GM23338 (cell line): ENCODE data around the gene WDR93. TPM values are rescaled to one million over a fixed set of nuclear protein-coding genes. Genes with fewer than 3 reads are reported as not detected.

Experiments
- ATAC-seq: fragments of 200-7000 bp; cut with Tn5 transposase; 3 replicates; pipeline ENCODE4 v1.9.1; 2020
- DNase-seq: peaks from one replicate; pipeline ENCODE4 v3.0.0-alpha.2; 2015; ENCODE audit warnings: low spot score
- H2AFZ ChIP-seq: fragments of 200-600 bp; sonication (generic); 2 replicates; pipeline ENCODE4 v1.8.0; 2016; ENCODE audit warnings: antibody characterized with exemption, mild to moderate bottlenecking, moderate library complexity
- H3F3A ChIP-seq: fragments of 200-600 bp; sonication (generic); replicated peaks from 2 replicates; pipeline ENCODE4 v1.8.0; 2017; ENCODE audit warnings: antibody characterized with exemption, mixed run types, low read depth
- H3K27ac ChIP-seq: fragments of 200-600 bp; sonication (generic); 2 replicates; pipeline ENCODE4 v1.6.1; 2016; ENCODE audit warnings: low read depth
- H3K27me3 ChIP-seq: fragments of 200-600 bp; sonication (generic); 2 replicates; pipeline ENCODE4 v1.8.0; 2016; ENCODE audit warnings: mild to moderate bottlenecking, mixed run types, moderate library complexity; ENCODE audit not compliant: insufficient read depth
- H3K36me3 ChIP-seq: fragments of 200-600 bp; sonication (generic); 2 replicates; pipeline ENCODE4 v1.8.0; 2016; ENCODE audit warnings: mild to moderate bottlenecking; ENCODE audit not compliant: insufficient read depth
- H3K4me1 ChIP-seq: fragments of 200-600 bp; sonication (generic); 2 replicates; pipeline ENCODE4 v1.8.0; 2016; ENCODE audit warnings: mild to moderate bottlenecking, moderate library complexity; ENCODE audit not compliant: insufficient read depth
- H3K4me2 ChIP-seq: fragments of 200-600 bp; sonication (generic); 2 replicates; pipeline ENCODE4 v1.7.1; 2017; ENCODE audit warnings: mixed run types
- H3K4me3 ChIP-seq: fragments of 200-600 bp; sonication (generic); 2 replicates; pipeline ENCODE4 v1.6.1; 2016; ENCODE audit warnings: mixed run types
- H3K79me2 ChIP-seq: fragments of 200-600 bp; sonication (generic); replicated peaks from 2 replicates; pipeline ENCODE4 v1.8.0; 2017; ENCODE audit warnings: mild to moderate bottlenecking; ENCODE audit not compliant: insufficient read depth
- H3K9me2 ChIP-seq: fragments of 200-600 bp; sonication (generic); 2 replicates; pipeline ENCODE4 v1.8.0; 2017; ENCODE audit not compliant: insufficient read depth
- H4K20me1 ChIP-seq: fragments of 200-600 bp; sonication (generic); replicated peaks from 2 replicates; pipeline ENCODE4 v1.8.0; 2017; ENCODE audit warnings: mild to moderate bottlenecking; ENCODE audit not compliant: insufficient read depth
- H3K27ac Mint-ChIP-seq: 2 replicates; pipeline ENCODE4 v1.8.0; 2020; ENCODE audit warnings: inconsistent platforms, mild to moderate bottlenecking, moderate library complexity, mixed read lengths
- H3K27me3 Mint-ChIP-seq: 3 replicates; pipeline ENCODE4 v1.8.0; 2022; ENCODE audit warnings: low read depth, mild to moderate bottlenecking, moderate library complexity, mixed read lengths, inconsistent platforms; ENCODE audit not compliant: insufficient read depth, poor library complexity
- H3K36me3 Mint-ChIP-seq: 3 replicates; pipeline ENCODE4 v1.8.0; 2021; ENCODE audit warnings: low read depth, mild to moderate bottlenecking, inconsistent platforms, moderate library complexity, mixed read lengths
- H3K4me1 Mint-ChIP-seq: 3 replicates; pipeline ENCODE4 v1.8.0; 2020; ENCODE audit warnings: mild to moderate bottlenecking, inconsistent platforms, mixed read lengths
- H3K4me3 Mint-ChIP-seq: 3 replicates; pipeline ENCODE4 v1.8.0; 2021; ENCODE audit warnings: moderate library complexity, mild to moderate bottlenecking, inconsistent platforms, mixed read lengths
- H3K9me3 Mint-ChIP-seq: 3 replicates; pipeline ENCODE4 v1.8.0; 2020; ENCODE audit warnings: moderate library complexity, mild to moderate bottlenecking, inconsistent platforms, mixed read lengths
- CREB1 ChIP-seq: fragments of 250-450 bp; sonication (Bioruptor Pico); IDR thresholded peaks from 2 replicates; pipeline ENCODE4 v1.5.0; 2020; ENCODE audit warnings: low read depth, mild to moderate bottlenecking, moderate library complexity
- CTCF ChIP-seq, 2 experiments: fragments of 200-600 bp in 1 of 2; sonication (generic) in 1 of 2; conservative IDR thresholded peaks; 2 replicates each; pipeline versions ENCODE4 v1.5.1 to v1.6.1; 2016 to 2017; ENCODE audit warnings: antibody characterized with exemption in 2 of 2, low read depth in 2 of 2, mild to moderate bottlenecking in 2 of 2, moderate library complexity in 1 of 2
- EZH2 ChIP-seq: fragments of 200-600 bp; sonication (generic); IDR thresholded peaks from one replicate; pipeline ENCODE4 v1.8.0; 2017; ENCODE audit warnings: antibody characterized with exemption, mild to moderate bottlenecking, low read depth; ENCODE audit not compliant: unreplicated experiment
- EZH2phosphoT487 ChIP-seq: fragments of 200-600 bp; sonication (generic); IDR thresholded peaks from one replicate; pipeline ENCODE4 v1.8.1; 2018; ENCODE audit warnings: antibody characterized with exemption; ENCODE audit not compliant: unreplicated experiment
- JUNB ChIP-seq: IDR thresholded peaks from one replicate; pipeline ENCODE4 v1.6.1; 2016; ENCODE audit warnings: antibody characterized with exemption; ENCODE audit not compliant: unreplicated experiment
- NANOG ChIP-seq: IDR thresholded peaks from 2 replicates; pipeline ENCODE4 v1.6.1; 2016; ENCODE audit warnings: antibody characterized with exemption, borderline replicate concordance
- POLR2AphosphoS5 ChIP-seq: IDR thresholded peaks from 2 replicates; pipeline ENCODE4 v1.6.1; 2016; ENCODE audit warnings: antibody characterized with exemption, low read depth
- STAT1 ChIP-seq: IDR thresholded peaks from one replicate; pipeline ENCODE4 v1.6.1; 2016; ENCODE audit warnings: antibody characterized with exemption; ENCODE audit not compliant: unreplicated experiment
- ZNF114 ChIP-seq: fragments of 250-450 bp; sonication (Bioruptor Pico); IDR thresholded peaks from 2 replicates; pipeline ENCODE4 v1.5.0; 2020; ENCODE audit warnings: mild to moderate bottlenecking, moderate library complexity
- ZNF331 ChIP-seq: fragments of 250-450 bp; sonication (Bioruptor Pico); IDR thresholded peaks from 2 replicates; pipeline ENCODE4 v1.5.0; 2020; ENCODE audit warnings: low read depth, mild to moderate bottlenecking, moderate library complexity
- polyA plus RNA-seq: library from polyadenylated mRNA; unstranded; fragments of >200 nt; fragmentation: Nextera tagmentation; extraction: Ambion mirVana; gene quantifications from 2 replicates; pipeline ENCODE4 v1.2.1, GENCODE V29; 2016
- total RNA-seq: library from RNA; depleted of rRNA; stranded (reverse); fragments of >200 nt; shearing (Covaris generic); gene quantifications from 2 replicates; pipeline ENCODE4 v1.2.3, GENCODE V29; 2014
- TF ChIP-seq, protein P1 (sequence below): fragments of 250-450 bp; sonication (Bioruptor Pico); IDR thresholded peaks from 2 replicates; pipeline ENCODE4 v1.5.0; 2020; ENCODE audit warnings: mild to moderate bottlenecking, moderate library complexity
- TF ChIP-seq, protein P2 (sequence below): IDR thresholded peaks from one replicate; pipeline ENCODE4 v1.6.1; 2018; ENCODE audit warnings: antibody characterized with exemption; ENCODE audit not compliant: unreplicated experiment
- TF ChIP-seq, protein P3 (sequence below): IDR thresholded peaks from 2 replicates; pipeline ENCODE4 v1.6.1; 2016; ENCODE audit warnings: antibody characterized with exemption

The WDR93 gene
- total and polyA plus RNA-seq, 2 experiments from 2014 or later = 0.14 TPM; not detected in 1

GRCh38 chr15:89753855-89754254 lies 63.2 kb downstream of the WDR93 start:
- no peaks in the 10 kb centered on the region for H3K36me3 Mint-ChIP-seq
- ATAC-seq (no peak), DNase-seq (no peak)
- Histone ChIP-seq H3K27ac (no peak overlapping the region), H3K27me3 (peaks cover 49% of the 10 kb centered on the region), H3K4me3 (no peak overlapping the region), H3F3A (0 out of 2 replicates have a peak, but pooled peaks cover 4% of the 10 kb centered on the region), H4K20me1 (0 out of 2 replicates have a peak, but pooled peaks cover 3% of the 10 kb centered on the region), H3K79me2 (no peaks in the 10 kb centered on the region), H2AFZ (no peak overlapping the region), H3K9me2 (no peaks in the 10 kb centered on the region), H3K4me1 (peaks cover 12% of the 10 kb centered on the region; the same call in 1 of the 2 replicates), H3K4me2 (no peak overlapping the region), H3K36me3 (no peaks in the 10 kb centered on the region; the same call in 1 of the 2 replicates)
- no peak overlapping the region for H3K4me3 Mint-ChIP-seq
- no peaks in the 10 kb centered on the region for H3K9me3 Mint-ChIP-seq
- H3K4me1 Mint-ChIP-seq = peaks cover 12% of the 10 kb centered on the region
- H3K27ac Mint-ChIP-seq = no peak overlapping the region
- TF ChIP-seq, protein P1, sequence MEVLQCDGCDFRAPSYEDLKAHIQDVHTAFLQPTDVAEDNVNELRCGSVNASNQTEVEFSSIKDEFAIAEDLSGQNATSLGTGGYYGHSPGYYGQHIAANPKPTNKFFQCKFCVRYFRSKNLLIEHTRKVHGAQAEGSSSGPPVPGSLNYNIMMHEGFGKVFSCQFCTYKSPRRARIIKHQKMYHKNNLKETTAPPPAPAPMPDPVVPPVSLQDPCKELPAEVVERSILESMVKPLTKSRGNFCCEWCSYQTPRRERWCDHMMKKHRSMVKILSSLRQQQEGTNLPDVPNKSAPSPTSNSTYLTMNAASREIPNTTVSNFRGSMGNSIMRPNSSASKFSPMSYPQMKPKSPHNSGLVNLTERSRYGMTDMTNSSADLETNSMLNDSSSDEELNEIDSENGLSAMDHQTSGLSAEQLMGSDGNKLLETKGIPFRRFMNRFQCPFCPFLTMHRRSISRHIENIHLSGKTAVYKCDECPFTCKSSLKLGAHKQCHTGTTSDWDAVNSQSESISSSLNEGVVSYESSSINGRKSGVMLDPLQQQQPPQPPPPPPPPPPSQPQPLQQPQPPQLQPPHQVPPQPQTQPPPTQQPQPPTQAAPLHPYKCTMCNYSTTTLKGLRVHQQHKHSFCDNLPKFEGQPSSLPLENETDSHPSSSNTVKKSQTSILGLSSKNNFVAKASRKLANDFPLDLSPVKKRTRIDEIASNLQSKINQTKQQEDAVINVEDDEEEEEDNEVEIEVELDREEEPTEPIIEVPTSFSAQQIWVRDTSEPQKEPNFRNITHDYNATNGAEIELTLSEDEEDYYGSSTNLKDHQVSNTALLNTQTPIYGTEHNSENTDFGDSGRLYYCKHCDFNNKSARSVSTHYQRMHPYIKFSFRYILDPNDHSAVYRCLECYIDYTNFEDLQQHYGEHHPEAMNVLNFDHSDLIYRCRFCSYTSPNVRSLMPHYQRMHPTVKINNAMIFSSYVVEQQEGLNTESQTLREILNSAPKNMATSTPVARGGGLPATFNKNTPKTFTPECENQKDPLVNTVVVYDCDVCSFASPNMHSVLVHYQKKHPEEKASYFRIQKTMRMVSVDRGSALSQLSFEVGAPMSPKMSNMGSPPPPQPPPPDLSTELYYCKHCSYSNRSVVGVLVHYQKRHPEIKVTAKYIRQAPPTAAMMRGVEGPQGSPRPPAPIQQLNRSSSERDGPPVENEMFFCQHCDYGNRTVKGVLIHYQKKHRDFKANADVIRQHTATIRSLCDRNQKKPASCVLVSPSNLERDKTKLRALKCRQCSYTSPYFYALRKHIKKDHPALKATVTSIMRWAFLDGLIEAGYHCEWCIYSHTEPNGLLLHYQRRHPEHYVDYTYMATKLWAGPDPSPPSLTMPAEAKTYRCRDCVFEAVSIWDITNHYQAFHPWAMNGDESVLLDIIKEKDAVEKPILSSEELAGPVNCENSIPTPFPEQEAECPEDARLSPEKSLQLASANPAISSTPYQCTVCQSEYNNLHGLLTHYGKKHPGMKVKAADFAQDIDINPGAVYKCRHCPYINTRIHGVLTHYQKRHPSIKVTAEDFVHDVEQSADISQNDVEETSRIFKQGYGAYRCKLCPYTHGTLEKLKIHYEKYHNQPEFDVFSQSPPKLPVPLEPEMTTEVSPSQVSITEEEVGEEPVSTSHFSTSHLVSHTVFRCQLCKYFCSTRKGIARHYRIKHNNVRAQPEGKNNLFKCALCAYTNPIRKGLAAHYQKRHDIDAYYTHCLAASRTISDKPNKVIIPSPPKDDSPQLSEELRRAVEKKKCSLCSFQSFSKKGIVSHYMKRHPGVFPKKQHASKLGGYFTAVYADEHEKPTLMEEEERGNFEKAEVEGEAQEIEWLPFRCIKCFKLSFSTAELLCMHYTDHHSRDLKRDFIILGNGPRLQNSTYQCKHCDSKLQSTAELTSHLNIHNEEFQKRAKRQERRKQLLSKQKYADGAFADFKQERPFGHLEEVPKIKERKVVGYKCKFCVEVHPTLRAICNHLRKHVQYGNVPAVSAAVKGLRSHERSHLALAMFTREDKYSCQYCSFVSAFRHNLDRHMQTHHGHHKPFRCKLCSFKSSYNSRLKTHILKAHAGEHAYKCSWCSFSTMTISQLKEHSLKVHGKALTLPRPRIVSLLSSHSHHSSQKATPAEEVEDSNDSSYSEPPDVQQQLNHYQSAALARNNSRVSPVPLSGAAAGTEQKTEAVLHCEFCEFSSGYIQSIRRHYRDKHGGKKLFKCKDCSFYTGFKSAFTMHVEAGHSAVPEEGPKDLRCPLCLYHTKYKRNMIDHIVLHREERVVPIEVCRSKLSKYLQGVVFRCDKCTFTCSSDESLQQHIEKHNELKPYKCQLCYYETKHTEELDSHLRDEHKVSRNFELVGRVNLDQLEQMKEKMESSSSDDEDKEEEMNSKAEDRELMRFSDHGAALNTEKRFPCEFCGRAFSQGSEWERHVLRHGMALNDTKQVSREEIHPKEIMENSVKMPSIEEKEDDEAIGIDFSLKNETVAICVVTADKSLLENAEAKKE = no peak
- TF ChIP-seq CTCF (conservative IDR thresholded peaks at IDR 0.05; ENCODE audit: low read depth in 2 of 2) (no peak), STAT1 (no peak), EZH2phosphoT487 (no peak), EZH2 (no peak), JUNB (no peak), ZNF114 (CRISPR knock-in tag) (no peak), CREB1 (no peak), ZNF331 (CRISPR knock-in tag) (no peak), POLR2AphosphoS5 (no peak), NANOG (no peak)
- TF ChIP-seq, protein P2, sequence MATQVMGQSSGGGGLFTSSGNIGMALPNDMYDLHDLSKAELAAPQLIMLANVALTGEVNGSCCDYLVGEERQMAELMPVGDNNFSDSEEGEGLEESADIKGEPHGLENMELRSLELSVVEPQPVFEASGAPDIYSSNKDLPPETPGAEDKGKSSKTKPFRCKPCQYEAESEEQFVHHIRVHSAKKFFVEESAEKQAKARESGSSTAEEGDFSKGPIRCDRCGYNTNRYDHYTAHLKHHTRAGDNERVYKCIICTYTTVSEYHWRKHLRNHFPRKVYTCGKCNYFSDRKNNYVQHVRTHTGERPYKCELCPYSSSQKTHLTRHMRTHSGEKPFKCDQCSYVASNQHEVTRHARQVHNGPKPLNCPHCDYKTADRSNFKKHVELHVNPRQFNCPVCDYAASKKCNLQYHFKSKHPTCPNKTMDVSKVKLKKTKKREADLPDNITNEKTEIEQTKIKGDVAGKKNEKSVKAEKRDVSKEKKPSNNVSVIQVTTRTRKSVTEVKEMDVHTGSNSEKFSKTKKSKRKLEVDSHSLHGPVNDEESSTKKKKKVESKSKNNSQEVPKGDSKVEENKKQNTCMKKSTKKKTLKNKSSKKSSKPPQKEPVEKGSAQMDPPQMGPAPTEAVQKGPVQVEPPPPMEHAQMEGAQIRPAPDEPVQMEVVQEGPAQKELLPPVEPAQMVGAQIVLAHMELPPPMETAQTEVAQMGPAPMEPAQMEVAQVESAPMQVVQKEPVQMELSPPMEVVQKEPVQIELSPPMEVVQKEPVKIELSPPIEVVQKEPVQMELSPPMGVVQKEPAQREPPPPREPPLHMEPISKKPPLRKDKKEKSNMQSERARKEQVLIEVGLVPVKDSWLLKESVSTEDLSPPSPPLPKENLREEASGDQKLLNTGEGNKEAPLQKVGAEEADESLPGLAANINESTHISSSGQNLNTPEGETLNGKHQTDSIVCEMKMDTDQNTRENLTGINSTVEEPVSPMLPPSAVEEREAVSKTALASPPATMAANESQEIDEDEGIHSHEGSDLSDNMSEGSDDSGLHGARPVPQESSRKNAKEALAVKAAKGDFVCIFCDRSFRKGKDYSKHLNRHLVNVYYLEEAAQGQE = no peak
- TF ChIP-seq, protein P3, sequence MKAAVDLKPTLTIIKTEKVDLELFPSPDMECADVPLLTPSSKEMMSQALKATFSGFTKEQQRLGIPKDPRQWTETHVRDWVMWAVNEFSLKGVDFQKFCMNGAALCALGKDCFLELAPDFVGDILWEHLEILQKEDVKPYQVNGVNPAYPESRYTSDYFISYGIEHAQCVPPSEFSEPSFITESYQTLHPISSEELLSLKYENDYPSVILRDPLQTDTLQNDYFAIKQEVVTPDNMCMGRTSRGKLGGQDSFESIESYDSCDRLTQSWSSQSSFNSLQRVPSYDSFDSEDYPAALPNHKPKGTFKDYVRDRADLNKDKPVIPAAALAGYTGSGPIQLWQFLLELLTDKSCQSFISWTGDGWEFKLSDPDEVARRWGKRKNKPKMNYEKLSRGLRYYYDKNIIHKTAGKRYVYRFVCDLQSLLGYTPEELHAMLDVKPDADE = no peak
- H3K27me3 Mint-ChIP-seq = peaks cover 21% of the 10 kb centered on the region
